ENCODE results near the gene HIGD1C.
A peak's percentile ranks its signal among the peaks of the same experiment; 100 is the strongest.
"Not testable (repeated sequence)": the region's sequence is repeated elsewhere in the genome, so short reads cannot be mapped to it uniquely, and the experiment has no call there.

The HIGD1C gene

GRCh38 chr12:50924439-50925341 lies 27.7 kb upstream of the HIGD1C start:
- H3K9ac ChIP-seq (ENCODE audit: low read depth, low read length): peak overlapping the region; percentile 58; the same call in 1 of the 2 replicates
- peak overlapping the region; percentile 83; the same call in 1 of the 2 replicates for H3K27ac ChIP-seq (ENCODE audit: low read depth, low read length)
- peak overlapping the region; percentile 42 for H3K4me3 ChIP-seq (ENCODE audit: low read length)
- peaks cover 46% of the 10 kb centered on the region for H3K4me1 ChIP-seq (ENCODE audit: insufficient read depth, low read length)
- 19% methylated on average over 12 of the region's 13 CpGs for WGBS
- H3K9me3 ChIP-seq (ENCODE audit: insufficient read depth, low read depth, low read length): no peaks in the 10 kb centered on the region
- H3K27me3 ChIP-seq (ENCODE audit: insufficient read depth, low read length): no peaks in the 10 kb centered on the region
- no peaks in the 10 kb centered on the region for H3K36me3 ChIP-seq (ENCODE audit: insufficient read depth, low read length)

DNA sequence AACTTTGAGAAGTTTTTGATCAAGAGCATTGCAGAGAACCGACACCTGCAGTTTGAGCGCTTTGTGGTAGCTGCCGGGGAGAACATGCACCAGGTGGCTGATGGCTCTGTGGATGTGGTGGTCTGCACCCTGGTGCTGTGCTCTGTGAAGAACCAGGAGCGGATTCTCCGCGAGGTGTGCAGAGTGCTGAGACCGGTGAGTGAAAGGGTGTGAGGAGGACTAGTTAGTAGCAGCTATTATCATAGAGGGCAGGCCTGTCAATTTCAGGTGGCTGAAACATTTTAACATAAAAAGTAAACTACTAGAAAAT lies 27.0 kb upstream of the HIGD1C start:
- WGBS: 58% methylated on average over 7 of the region's 7 CpGs
- Histone ChIP-seq H3K36me3 (ENCODE audit: insufficient read depth, low read length) (no peaks in the 10 kb centered on the region), H3K4me1 (ENCODE audit: insufficient read depth, low read length) (peaks cover 46% of the 10 kb centered on the region), H3K9me3 (ENCODE audit: insufficient read depth, low read depth, low read length) (no peaks in the 10 kb centered on the region), H3K9ac (ENCODE audit: low read depth, low read length) (no peak overlapping the region), H3K27me3 (ENCODE audit: insufficient read depth, low read length) (no peaks in the 10 kb centered on the region), H3K27ac (ENCODE audit: low read depth, low read length) (no peak overlapping the region; the same call in 1 of the 2 replicates), H3K4me3 (ENCODE audit: low read length) (peak overlapping the region; percentile 42)

- H3K27me3 ChIP-seq (ENCODE audit: insufficient read depth, low read length): no peaks in the 10 kb centered on the region
- no peak overlapping the region for H3K9ac ChIP-seq (ENCODE audit: low read depth, low read length)
- peaks cover 46% of the 10 kb centered on the region for H3K4me1 ChIP-seq (ENCODE audit: insufficient read depth, low read length)
- WGBS: 86% methylated on average over 1 of the region's 1 CpG
- H3K9me3 ChIP-seq (ENCODE audit: insufficient read depth, low read depth, low read length): no peaks in the 10 kb centered on the region
- no peak overlapping the region for H3K27ac ChIP-seq (ENCODE audit: low read depth, low read length)
- peak overlapping the region; percentile 42 for H3K4me3 ChIP-seq (ENCODE audit: low read length)
- no peaks in the 10 kb centered on the region for H3K36me3 ChIP-seq (ENCODE audit: insufficient read depth, low read length)
Observed at GRCh38 chr12:50925920-50926319, 26.4 kb upstream of the HIGD1C start.

GRCh38 chr12:50926415-50926814 lies 25.9 kb upstream of the HIGD1C start:
- 82% methylated on average over 1 of the region's 1 CpG for WGBS
- peaks cover 46% of the 10 kb centered on the region for H3K4me1 ChIP-seq (ENCODE audit: insufficient read depth, low read length)
- H3K27me3 ChIP-seq (ENCODE audit: insufficient read depth, low read length): no peaks in the 10 kb centered on the region
- H3K9ac ChIP-seq (ENCODE audit: low read depth, low read length): no peak overlapping the region
- H3K4me3 ChIP-seq (ENCODE audit: low read length): peak overlapping the region; percentile 42
- H3K27ac ChIP-seq (ENCODE audit: low read depth, low read length): no peak overlapping the region
- no peaks in the 10 kb centered on the region for H3K36me3 ChIP-seq (ENCODE audit: insufficient read depth, low read length)
- H3K9me3 ChIP-seq (ENCODE audit: insufficient read depth, low read depth, low read length): no peaks in the 10 kb centered on the region

- not testable (repeated sequence) for H3K27ac ChIP-seq (ENCODE audit: low read depth, low read length); H3K9me3 ChIP-seq (ENCODE audit: insufficient read depth, low read depth, low read length); H3K36me3 ChIP-seq (ENCODE audit: insufficient read depth, low read length); H3K27me3 ChIP-seq (ENCODE audit: insufficient read depth, low read length); H3K9ac ChIP-seq (ENCODE audit: low read depth, low read length)
- peaks cover 41% of the 10 kb centered on the region for H3K4me1 ChIP-seq (ENCODE audit: insufficient read depth, low read length)
- peak overlapping the region; percentile 42 for H3K4me3 ChIP-seq (ENCODE audit: low read length)
- 80% methylated on average over 2 of the region's 3 CpGs for WGBS
Observed at GRCh38 chr12:50926932-50927331, 25.4 kb upstream of the HIGD1C start.

DNA sequence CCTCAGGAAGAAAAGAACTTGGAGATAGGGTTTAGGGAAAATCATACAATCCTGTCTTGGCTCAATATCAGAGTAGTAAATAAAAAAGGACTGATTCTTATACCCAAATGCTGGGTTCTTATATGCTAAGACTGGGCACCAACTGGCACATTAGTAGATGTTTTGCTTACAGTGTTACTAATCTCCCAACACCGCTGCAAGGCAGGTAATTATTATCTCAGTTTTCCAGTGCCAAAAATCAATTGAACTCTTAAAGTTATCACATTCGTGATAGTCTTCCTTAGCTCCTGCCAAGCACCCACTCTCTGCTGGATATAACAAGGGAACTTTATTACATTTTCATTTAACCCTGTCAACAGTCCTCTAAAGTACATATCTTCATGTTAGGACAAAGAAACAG lies 25.0 kb upstream of the HIGD1C start:
- H3K27me3 ChIP-seq (ENCODE audit: insufficient read depth, low read length): no peaks in the 10 kb centered on the region
- H3K36me3 ChIP-seq (ENCODE audit: insufficient read depth, low read length): no peaks in the 10 kb centered on the region

DNA sequence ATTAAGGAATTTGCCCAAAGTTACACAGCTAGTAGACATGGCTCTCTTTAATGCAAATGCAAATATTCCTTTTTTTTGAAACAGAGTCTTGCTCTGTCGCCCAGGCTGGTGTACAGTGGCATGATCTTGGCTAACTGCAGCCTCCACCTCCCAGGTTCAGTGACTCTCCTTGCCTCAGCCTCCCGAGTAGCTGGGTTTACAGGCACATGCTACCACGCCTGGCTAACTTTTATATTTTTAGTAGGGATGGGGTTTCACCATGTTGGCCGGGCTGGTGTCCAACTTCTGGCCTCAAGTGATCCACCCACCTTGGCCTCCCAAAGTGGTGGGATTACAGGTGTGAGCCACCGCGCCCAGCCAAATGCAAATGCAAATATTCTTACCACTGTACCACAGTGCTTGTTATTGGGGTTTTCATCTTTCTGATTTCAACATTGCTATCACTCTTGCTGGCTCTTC lies 24.5 kb upstream of the HIGD1C start:
- WGBS: 93% methylated on average over 6 of the region's 6 CpGs
- Histone ChIP-seq H3K36me3 (ENCODE audit: insufficient read depth, low read length) (no peaks in the 10 kb centered on the region), H3K4me1 (ENCODE audit: insufficient read depth, low read length) (peaks cover 33% of the 10 kb centered on the region), H3K9ac (ENCODE audit: low read depth, low read length) (no peak overlapping the region; the same call in 1 of the 2 replicates), H3K4me3 (ENCODE audit: low read length) (no peak overlapping the region), H3K27ac (ENCODE audit: low read depth, low read length) (no peak overlapping the region), H3K9me3 (ENCODE audit: insufficient read depth, low read depth, low read length) (no peaks in the 10 kb centered on the region), H3K27me3 (ENCODE audit: insufficient read depth, low read length) (no peaks in the 10 kb centered on the region)

More for the DNA sequence above, 25.0 kb upstream of the HIGD1C start:
- no peak overlapping the region for H3K9ac ChIP-seq (ENCODE audit: low read depth, low read length)
- 96% methylated on average over 2 of the region's 2 CpGs for WGBS
- H3K4me1 ChIP-seq (ENCODE audit: insufficient read depth, low read length): peaks cover 37% of the 10 kb centered on the region
- H3K4me3 ChIP-seq (ENCODE audit: low read length): no peak overlapping the region
- no peaks in the 10 kb centered on the region for H3K9me3 ChIP-seq (ENCODE audit: insufficient read depth, low read depth, low read length)
- H3K27ac ChIP-seq (ENCODE audit: low read depth, low read length): no peak overlapping the region

GRCh38 chr12:50928392-50928791 lies 24.0 kb upstream of the HIGD1C start:
- WGBS: 78% methylated on average over 3 of the region's 3 CpGs
- Histone ChIP-seq H3K4me1 (ENCODE audit: insufficient read depth, low read length) (peaks cover 27% of the 10 kb centered on the region), H3K36me3 (ENCODE audit: insufficient read depth, low read length) (no peaks in the 10 kb centered on the region), H3K27me3 (ENCODE audit: insufficient read depth, low read length) (no peaks in the 10 kb centered on the region), H3K4me3 (ENCODE audit: low read length) (no peak overlapping the region), H3K9me3 (ENCODE audit: insufficient read depth, low read depth, low read length) (no peaks in the 10 kb centered on the region), H3K27ac (ENCODE audit: low read depth, low read length) (no peak overlapping the region), H3K9ac (ENCODE audit: low read depth, low read length) (no peak overlapping the region; the same call in 1 of the 2 replicates)

- 91% methylated on average over 3 of the region's 3 CpGs for WGBS
- no peaks in the 10 kb centered on the region for H3K9me3 ChIP-seq (ENCODE audit: insufficient read depth, low read depth, low read length)
- H3K36me3 ChIP-seq (ENCODE audit: insufficient read depth, low read length): no peaks in the 10 kb centered on the region
- H3K9ac ChIP-seq (ENCODE audit: low read depth, low read length): no peak overlapping the region
- no peaks in the 10 kb centered on the region for H3K27me3 ChIP-seq (ENCODE audit: insufficient read depth, low read length)
- H3K4me1 ChIP-seq (ENCODE audit: insufficient read depth, low read length): peaks cover 19% of the 10 kb centered on the region
- H3K27ac ChIP-seq (ENCODE audit: low read depth, low read length): no peak overlapping the region
- no peak overlapping the region for H3K4me3 ChIP-seq (ENCODE audit: low read length)
Observed at GRCh38 chr12:50929831-50930230, 22.5 kb upstream of the HIGD1C start.

DNA sequence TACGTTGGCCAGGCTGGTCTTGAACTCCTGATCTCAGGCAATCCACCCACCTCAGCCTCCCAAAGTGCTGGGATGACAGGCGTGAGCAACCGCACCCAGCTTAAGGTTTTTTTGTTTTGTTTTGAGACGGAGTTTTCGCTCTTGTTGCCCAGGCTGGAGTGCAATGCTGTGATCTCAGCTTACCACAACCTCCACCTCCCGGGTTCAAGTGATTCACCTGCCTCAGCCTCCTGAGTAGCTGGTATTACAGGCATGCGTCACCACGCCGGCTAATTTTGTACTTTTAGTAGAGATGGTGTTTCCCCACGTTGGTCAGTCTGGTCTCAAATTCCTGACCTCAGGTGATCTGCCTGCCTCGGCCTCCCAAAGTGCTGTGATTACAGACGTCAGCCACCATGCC lies 21.9 kb upstream of the HIGD1C start:
- not testable (repeated sequence) for H3K27ac ChIP-seq (ENCODE audit: low read depth, low read length); H3K9ac ChIP-seq (ENCODE audit: low read depth, low read length); H3K4me3 ChIP-seq (ENCODE audit: low read length); H3K27me3 ChIP-seq (ENCODE audit: insufficient read depth, low read length); H3K9me3 ChIP-seq (ENCODE audit: insufficient read depth, low read depth, low read length); H3K36me3 ChIP-seq (ENCODE audit: insufficient read depth, low read length)
- 93% methylated on average over 12 of the region's 12 CpGs for WGBS
- peaks cover 19% of the 10 kb centered on the region for H3K4me1 ChIP-seq (ENCODE audit: insufficient read depth, low read length)

- H3K27ac ChIP-seq (ENCODE audit: low read depth, low read length): no peak overlapping the region
- no peaks in the 10 kb centered on the region for H3K27me3 ChIP-seq (ENCODE audit: insufficient read depth, low read length)
- H3K9ac ChIP-seq (ENCODE audit: low read depth, low read length): no peak overlapping the region
- H3K4me1 ChIP-seq (ENCODE audit: insufficient read depth, low read length): peaks cover 10% of the 10 kb centered on the region; the same call in 1 of the 2 replicates
- H3K9me3 ChIP-seq (ENCODE audit: insufficient read depth, low read depth, low read length): peaks cover 6% of the 10 kb centered on the region; the same call in 1 of the 2 replicates
- H3K36me3 ChIP-seq (ENCODE audit: insufficient read depth, low read length): no peaks in the 10 kb centered on the region
- WGBS: 100% methylated on average over 2 of the region's 2 CpGs
- H3K4me3 ChIP-seq (ENCODE audit: low read length): no peak overlapping the region
Observed at GRCh38 chr12:50932787-50933280, 19.5 kb upstream of the HIGD1C start.

All from HUES64 (cell line).